ENCODE results near the gene CBARP. TPM values are rescaled to one million over a fixed set of nuclear protein-coding genes. Genes with fewer than 3 reads are reported as not detected.
A peak's percentile ranks its signal among the peaks of the same experiment; 100 is the strongest.
"Not testable (repeated sequence)": the region's sequence is repeated elsewhere in the genome, so short reads cannot be mapped to it uniquely, and the experiment has no call there.

CBARP gene
- total RNA-seq, 3 donors from 2014 or later, result 0.63 to 1.4 (median 1.1) TPM

DNA sequence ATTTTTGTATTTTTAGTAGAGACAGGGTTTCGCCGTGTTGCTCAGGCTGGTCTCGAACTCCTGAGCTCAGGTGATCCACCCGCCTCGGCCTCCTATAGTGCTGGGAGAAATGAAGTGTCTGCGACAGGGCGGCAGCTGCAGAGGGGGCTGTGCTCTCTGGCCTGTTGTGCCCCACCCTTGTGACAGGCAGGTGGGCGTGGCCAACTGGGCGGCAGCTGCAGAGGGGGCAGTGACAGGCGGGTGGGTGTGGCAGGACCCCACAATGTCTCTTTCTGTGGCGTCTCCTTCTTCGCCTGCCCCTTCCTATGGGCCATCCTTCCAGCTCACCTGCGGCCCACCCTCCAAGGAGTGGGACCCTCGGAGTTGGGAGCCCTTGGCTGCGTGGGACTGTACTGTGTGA, 20.4 kb downstream of the CBARP start:
- Mint-ChIP-seq H3K4me1 (ENCODE audit: low read depth) (peaks cover 13% of the 10 kb centered on the region), H3K9me3 (no peaks in the 10 kb centered on the region), H3K36me3 (ENCODE audit: insufficient read depth) (peaks cover 7% of the 10 kb centered on the region), H3K4me3 (no peak overlapping the region), H3K27me3 (ENCODE audit: low read depth) (no peaks in the 10 kb centered on the region)
- ATAC-seq, result no peak
- no peak for DNase-seq

DNA sequence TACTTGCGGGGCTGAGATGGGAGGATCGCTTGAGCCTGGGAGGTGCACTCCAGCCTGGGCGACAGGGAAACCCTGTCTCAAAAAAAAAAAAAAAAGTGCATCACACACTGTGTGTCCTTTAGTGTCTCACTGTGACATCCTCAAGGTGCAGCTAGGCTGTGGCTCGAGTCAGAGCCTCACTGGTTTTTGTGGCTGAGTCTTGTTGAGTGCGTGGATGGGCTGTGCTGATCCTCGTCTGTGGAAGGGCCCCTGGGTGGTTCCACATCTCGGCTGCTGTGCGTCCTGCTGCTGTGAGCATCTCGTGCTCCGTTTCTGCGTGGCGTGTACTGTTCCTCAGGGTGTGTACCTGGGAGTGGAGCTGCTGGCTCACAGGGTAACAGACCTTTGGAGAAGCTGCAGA, 21.0 kb downstream of the CBARP start:
- Mint-ChIP-seq H3K27me3 (ENCODE audit: low read depth) (no peaks in the 10 kb centered on the region), H3K36me3 (ENCODE audit: insufficient read depth) (peaks cover 8% of the 10 kb centered on the region), H3K4me1 (ENCODE audit: low read depth) (peaks cover 14% of the 10 kb centered on the region), H3K4me3 (no peak overlapping the region), H3K9me3 (no peaks in the 10 kb centered on the region)
- DNase-seq, result no peak
- no peak for ATAC-seq

DNA sequence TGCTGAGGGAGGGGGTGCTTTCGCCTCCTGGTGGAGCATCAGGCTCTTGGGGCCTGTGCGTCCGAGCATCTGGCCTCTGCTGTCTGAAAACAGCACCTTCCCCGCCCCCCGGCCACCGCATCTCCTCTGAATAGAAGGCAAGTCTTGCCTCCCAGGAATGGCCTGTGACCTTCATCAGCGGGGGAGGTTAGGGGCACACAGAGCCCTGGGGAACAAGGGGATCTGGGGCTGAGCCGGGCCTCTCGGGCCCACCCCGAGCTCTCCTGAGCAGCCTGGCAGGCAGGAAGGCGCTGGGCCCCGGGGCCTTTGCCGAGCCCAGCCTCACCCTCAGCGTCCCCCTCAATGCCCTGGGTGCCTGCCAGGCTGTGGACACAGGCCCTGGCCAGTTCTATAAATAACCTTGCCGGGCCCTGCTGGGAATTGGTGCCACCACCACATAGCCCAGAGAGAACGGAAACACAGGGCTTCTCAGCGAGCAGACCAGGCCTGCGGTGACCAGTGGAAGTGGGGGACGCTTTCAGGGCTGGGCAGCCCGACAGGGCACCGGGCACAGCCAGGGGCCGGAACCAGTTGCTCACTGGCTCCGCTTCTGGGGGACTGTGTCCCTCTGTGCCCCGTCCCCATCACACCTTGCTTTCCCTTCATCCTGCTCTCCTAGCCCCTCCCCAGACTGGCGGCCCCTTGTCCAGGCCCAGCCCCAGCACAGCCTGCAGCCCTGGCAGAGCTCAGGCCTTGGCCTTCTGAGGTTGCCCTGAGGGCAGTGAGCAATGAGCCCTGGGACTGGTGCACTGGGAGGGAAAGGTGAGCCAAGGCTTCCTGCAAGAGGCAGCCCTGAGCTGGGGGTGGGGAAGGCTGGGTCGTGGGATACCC, 22.7 kb downstream of the CBARP start:
- DNase-seq (no peak), ATAC-seq (no peak)
- Mint-ChIP-seq H3K36me3 (ENCODE audit: insufficient read depth) (peaks cover 11% of the 10 kb centered on the region), H3K27me3 (ENCODE audit: low read depth) (no peaks in the 10 kb centered on the region), H3K4me1 (ENCODE audit: low read depth) (peaks cover 25% of the 10 kb centered on the region), H3K4me3 (no peak overlapping the region), H3K9me3 (no peaks in the 10 kb centered on the region)

DNA sequence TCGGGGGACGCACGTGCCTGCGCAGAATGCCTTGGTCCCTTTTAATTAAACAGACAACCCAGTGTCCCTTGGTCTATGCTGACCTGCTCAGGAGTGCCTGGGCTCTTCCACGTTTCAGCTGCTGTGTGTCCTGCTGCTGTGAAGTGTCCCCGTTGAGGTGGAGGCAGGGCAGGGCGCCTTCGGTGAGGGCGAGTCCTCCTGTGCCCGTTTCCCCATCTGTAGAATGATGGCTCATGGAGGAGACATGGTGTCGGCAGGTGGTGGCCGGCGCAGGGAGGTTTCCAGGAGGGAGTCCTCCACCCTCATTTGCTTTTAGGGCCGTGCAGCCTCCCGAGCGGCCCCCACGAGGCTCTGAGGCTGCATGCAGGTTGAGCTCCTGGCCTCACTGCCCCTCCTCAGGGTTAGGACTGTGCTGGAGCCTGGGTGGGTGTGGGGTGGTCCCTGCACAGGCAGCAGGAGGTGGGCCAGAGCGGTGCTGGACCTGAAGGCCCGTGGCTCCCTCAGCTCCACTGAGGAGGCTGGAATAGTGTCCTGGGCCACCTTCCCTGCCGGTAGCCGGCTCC, 23.4 kb downstream of the CBARP start:
- no peaks in the 10 kb centered on the region for H3K9me3 Mint-ChIP-seq
- peaks cover 30% of the 10 kb centered on the region for H3K4me1 Mint-ChIP-seq (ENCODE audit: low read depth)
- no peak for DNase-seq
- H3K36me3 Mint-ChIP-seq (ENCODE audit: insufficient read depth), result peaks cover 13% of the 10 kb centered on the region
- peak overlapping the region; percentile 76 for H3K4me3 Mint-ChIP-seq
- no peaks in the 10 kb centered on the region for H3K27me3 Mint-ChIP-seq (ENCODE audit: low read depth)
- no peak for ATAC-seq

DNA sequence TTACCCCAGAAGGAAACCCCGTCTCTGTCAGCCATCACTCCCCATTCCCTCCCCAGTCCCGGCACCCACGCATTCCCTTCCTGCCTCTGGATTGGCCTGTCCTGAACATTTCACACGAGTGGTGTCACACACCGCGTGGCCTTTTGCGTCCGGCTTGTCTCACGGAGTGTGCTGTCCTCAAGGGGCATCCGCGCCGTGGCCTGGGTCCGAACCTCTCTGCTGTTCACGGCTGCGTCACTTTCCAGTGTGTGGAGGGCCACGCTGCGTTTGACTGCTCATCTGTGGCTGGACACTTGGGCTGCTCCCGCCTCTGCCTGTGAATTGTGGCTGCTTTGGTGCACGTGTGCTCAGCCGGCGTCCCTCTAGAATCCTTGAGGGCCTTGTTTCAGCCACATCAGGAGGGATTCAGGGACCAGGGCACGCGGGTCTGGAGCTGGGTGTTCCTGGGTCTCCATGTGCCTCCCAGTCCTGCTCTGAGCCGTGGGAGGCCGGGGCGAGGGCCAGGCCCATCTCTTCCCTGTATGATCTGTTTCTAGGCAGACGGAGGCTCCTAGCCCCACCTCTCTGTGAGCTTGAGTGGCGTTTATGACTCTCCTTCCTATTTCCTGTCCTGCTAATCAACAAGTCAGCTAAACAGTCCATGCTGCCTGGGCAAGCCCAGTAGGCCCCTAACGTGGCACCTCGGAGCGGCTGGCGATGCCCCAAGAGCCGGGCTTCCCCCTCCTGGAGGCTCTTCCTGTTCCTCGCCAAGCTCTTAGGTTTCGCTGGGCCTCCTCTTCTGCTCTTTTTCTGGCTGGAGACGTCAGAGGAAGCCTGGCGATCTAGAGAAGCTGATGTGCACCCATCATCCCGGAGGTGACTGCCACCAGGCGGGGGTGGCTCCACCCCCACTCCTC, 24.2 kb downstream of the CBARP start:
- Mint-ChIP-seq H3K4me3 (peak overlapping the region; percentile 76), H3K4me1 (ENCODE audit: low read depth) (peaks cover 32% of the 10 kb centered on the region), H3K27me3 (ENCODE audit: low read depth) (no peaks in the 10 kb centered on the region), H3K36me3 (ENCODE audit: insufficient read depth) (peaks cover 13% of the 10 kb centered on the region), H3K9me3 (no peaks in the 10 kb centered on the region)
- peak; percentile 21 for DNase-seq
- peak; percentile 82 to 83 for ATAC-seq

DNA sequence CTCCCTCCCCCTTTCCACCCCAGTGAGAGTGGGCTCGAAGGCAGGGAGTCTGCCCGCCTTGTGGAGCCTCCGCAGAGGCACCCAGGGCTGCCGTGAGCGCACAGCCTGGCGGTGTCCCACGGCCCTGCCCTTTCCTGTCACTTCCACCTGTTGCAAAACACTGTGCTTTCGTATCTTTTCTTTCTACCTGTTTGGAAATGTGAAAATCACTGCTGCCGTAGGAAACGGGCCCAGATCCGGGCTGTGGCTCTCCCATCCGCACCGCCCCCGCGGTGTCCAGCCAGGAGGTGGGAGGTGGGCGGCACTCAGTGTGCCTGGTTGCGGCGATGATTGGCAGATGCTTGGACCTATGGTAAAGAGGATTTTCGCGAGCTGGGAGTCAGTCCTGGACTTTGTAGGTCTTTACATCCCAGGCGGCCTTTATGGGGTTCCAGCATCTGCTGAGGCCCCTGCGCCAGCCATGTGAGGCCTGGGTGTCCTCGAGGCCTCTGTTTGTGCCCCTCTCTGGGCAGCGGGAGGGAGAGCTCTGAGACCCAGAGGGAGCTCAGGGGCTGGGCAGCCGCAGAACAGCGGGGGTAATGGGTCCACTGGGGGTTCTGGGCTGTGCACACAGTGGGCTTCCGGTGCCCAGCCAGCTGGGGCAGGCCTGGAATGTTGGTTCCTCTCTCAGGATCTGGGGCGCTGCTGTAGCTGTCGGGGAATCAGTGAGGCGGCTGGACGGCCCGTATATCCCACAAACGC, 26.1 kb downstream of the CBARP start:
- no peaks in the 10 kb centered on the region for H3K9me3 Mint-ChIP-seq
- H3K36me3 Mint-ChIP-seq (ENCODE audit: insufficient read depth), result peaks cover 13% of the 10 kb centered on the region
- no peaks in the 10 kb centered on the region for H3K27me3 Mint-ChIP-seq (ENCODE audit: low read depth)
- ATAC-seq (no peak), DNase-seq (no peak)
- H3K4me3 Mint-ChIP-seq, result no peak overlapping the region
- H3K4me1 Mint-ChIP-seq (ENCODE audit: low read depth), result peaks cover 38% of the 10 kb centered on the region

DNA sequence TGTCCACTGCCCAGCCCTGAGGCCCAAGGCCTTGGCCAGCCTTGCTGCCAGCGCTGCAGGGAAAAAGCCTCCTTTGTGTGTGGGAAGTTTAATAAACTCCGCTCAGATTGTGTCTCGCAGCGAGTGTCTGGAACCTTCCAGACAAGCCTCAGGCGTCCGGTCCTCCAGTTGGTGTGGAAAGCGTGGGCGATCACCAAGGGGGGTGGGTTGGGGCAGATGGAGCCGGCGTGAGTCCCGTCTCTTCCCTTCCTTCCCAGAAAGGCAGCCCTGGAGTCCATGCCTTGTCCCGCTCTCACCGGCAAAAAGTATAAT, 27.6 kb downstream of the CBARP start:
- Mint-ChIP-seq H3K9me3 (no peaks in the 10 kb centered on the region), H3K4me1 (ENCODE audit: low read depth) (peaks cover 38% of the 10 kb centered on the region), H3K27me3 (ENCODE audit: low read depth) (no peaks in the 10 kb centered on the region), H3K4me3 (peak overlapping the region; percentile 54), H3K36me3 (ENCODE audit: insufficient read depth) (peaks cover 13% of the 10 kb centered on the region)
- ATAC-seq, result no peak
- DNase-seq, result no peak

DNA sequence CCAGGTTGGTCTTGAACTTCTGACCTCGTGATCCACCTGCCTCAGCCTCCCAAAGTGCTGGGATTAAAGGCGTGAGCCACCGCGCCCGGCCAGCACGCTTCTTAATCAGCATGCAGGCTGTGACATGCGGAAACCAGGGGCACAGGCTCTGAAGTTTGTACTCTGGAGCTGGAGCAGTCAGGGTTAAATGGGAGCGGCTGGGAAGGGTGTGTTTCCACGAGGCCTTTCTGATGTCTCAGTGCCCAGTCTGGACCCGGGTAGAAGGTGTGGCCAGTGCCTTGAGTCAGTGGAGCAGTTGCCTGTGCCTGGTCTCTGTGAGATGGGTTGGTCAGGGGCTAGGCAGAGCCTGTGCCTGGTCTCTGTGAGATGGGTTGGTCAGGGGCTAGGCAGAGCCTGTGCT, 29.0 kb downstream of the CBARP start:
- not testable (repeated sequence) for DNase-seq; H3K9me3 Mint-ChIP-seq; H3K4me3 Mint-ChIP-seq; ATAC-seq; H3K27me3 Mint-ChIP-seq (ENCODE audit: low read depth)
- peaks cover 12% of the 10 kb centered on the region for H3K36me3 Mint-ChIP-seq (ENCODE audit: insufficient read depth)
- H3K4me1 Mint-ChIP-seq (ENCODE audit: low read depth), result peaks cover 39% of the 10 kb centered on the region

DNA sequence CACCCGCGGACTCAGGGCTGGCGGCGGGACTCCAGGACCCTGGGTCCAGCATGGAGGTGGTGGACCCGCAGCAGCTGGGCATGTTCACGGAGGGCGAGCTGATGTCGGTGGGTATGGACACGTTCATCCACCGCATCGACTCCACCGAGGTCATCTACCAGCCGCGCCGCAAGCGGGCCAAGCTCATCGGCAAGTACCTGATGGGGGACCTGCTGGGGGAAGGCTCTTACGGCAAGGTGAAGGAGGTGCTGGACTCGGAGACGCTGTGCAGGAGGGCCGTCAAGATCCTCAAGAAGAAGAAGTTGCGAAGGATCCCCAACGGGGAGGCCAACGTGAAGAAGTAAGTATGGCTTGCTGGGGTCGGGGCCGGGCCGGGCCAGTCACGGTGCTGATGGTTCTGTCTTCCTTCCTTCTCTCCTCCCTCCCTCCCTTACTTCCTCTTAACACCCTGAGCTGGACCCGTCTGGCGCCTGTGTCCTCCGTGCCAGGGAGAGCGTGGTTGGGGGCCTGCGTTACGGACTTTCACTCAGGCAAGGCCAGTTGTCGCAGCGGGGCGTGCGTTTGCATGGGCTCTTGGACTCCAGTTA, 30.8 kb downstream of the CBARP start:
- Mint-ChIP-seq H3K27me3 (ENCODE audit: low read depth) (no peaks in the 10 kb centered on the region), H3K36me3 (ENCODE audit: insufficient read depth) (peaks cover 6% of the 10 kb centered on the region), H3K4me1 (ENCODE audit: low read depth) (peaks cover 40% of the 10 kb centered on the region), H3K9me3 (no peaks in the 10 kb centered on the region), H3K4me3 (peak overlapping the region; percentile 90)
- no peak for DNase-seq
- ATAC-seq, result no peak

DNA sequence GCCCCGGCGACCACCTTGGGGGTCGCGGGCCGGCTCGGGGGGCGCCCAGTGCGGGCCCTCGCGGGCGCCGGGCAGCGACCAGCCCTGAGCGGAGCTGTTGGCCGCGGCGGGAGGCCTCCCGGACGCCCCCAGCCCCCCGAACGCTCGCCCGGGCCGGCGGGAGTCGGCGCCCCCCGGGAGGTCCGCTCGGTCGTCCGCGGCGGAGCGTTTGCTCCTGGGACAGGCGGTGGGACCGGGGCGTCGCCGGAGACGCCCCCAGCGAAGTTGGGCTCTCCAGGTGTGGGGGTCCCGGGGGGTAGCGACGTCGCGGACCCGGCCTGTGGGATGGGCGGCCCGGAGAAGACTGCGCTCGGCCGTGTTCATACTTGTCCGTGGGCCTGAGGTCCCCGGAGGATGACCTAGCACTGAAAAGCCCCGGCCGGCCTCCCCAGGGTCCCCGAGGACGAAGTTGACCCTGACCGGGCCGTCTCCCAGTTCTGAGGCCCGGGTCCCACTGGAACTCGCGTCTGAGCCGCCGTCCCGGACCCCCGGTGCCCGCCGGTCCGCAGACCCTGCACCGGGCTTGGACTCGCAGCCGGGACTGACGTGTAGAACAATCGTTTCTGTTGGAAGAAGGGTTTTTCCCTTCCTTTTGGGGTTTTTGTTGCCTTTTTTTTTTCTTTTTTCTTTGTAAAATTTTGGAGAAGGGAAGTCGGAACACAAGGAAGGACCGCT, 31.5 kb downstream of the CBARP start:
- Mint-ChIP-seq H3K4me1 (ENCODE audit: low read depth) (peaks cover 35% of the 10 kb centered on the region), H3K27me3 (ENCODE audit: low read depth) (no peaks in the 10 kb centered on the region), H3K4me3 (peak overlapping the region; percentile 90), H3K9me3 (no peaks in the 10 kb centered on the region), H3K36me3 (ENCODE audit: insufficient read depth) (peaks cover 2% of the 10 kb centered on the region)
- DNase-seq (no peak), ATAC-seq (no peak)

DNA sequence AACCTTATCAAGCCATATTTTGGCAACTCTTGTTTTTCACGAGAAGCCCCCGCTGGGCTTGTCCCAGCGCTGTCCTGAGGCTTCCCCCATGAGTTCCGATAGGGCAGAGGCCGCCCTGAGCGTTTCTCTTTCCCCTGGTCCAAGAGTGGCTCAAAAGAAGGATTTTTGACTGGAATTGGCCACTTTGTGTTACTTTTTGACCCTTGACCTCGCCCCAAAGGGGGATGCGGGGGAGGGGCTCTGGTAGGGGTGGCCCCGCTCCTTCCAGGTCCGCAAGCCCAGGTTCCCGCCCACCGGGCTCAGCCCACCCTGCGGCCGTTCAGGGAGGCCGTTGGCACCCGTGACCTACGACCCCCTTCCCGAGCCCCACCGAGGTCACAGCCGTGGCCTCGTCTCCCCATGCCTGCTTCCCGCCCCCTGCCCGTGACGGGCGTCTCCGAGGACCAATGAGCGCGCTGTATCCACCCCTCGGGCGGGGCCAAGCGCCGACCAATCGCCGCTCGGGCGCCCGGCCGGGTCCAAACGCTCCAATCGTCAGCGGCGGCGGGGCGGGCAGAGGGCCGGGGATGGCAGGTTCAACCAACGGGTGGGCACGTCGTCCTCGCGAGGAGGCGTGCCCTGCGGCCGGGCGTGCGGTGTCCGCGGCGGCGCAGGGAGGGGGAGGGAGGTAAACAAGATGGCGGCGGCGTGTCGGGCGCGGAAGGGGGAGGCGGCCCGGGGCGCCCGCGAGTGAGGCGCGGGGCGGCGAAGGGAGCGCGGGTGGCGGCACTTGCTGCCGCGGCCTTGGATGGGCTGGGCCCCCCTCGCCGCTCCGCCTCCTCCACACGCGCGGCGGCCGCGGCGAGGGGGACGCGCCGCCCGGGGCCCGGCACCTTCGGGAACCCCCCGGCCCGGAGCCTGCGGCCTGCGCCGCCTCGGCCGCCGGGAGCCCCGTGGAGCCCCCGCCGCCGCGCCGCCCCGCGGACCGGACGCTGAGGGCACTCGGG, 32.4 kb downstream of the CBARP start, which contains the start of gene STK11:
Gene STK11 (plus strand): TSS at position 665 of the 986 bp plus-strand sequence. CDS start 1,136 bp downstream, outside the sequence.
- Mint-ChIP-seq H3K9me3 (no peaks in the 10 kb centered on the region), H3K4me1 (ENCODE audit: low read depth) (peaks cover 32% of the 10 kb centered on the region), H3K36me3 (ENCODE audit: insufficient read depth) (peaks cover 2% of the 10 kb centered on the region), H3K4me3 (peak within 1 kb of the TSS; percentile 90), H3K27me3 (ENCODE audit: low read depth) (no peaks in the 10 kb centered on the region)
- ATAC-seq (peak; percentile 95 to 96), DNase-seq (peak; percentile 99)

DNA sequence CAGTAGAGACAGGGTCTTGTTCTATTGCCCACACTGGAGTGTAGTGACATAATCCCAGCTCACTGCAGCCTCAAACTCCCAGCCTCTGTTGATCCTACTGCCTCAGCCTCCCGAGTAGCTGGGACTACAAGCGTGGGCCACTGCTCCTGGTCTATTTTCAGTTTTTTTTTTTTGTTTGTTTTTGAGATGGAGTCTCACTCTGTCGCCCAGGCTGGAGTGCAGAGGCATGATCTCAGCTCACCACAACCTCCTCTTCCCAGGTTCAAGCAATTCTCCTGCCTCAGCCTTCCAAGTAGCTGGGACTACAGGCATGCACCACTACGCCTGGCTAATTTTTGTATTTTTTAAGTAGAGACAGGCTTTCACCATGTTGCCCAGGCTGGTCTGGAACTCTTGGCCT, 37.2 kb downstream of the CBARP start:
- H3K9me3 Mint-ChIP-seq; H3K27me3 Mint-ChIP-seq (ENCODE audit: low read depth); H3K36me3 Mint-ChIP-seq (ENCODE audit: insufficient read depth); ATAC-seq; H3K4me3 Mint-ChIP-seq; DNase-seq: not testable (repeated sequence)
- peaks cover 15% of the 10 kb centered on the region for H3K4me1 Mint-ChIP-seq (ENCODE audit: low read depth)

Data from activated T-cell treated with anti-CD3 and anti-CD28 coated beads, Interleukin-2, amount 50 U/mL, for 4 hours (primary cell).